ENCODE measurements around the gene FAXDC2.

GRCh38 chr5:154794525-154795234 lies 55.7 kb downstream of the FAXDC2 start:
- TF ChIP-seq EP300 (IDR thresholded peaks at IDR 0.05) (no peak), CTCF (IDR thresholded peaks at IDR 0.05) (no peak), POLR2AphosphoS5 (IDR thresholded peaks at IDR 0.05) (no peak), POLR2A (IDR thresholded peaks at IDR 0.05; ENCODE audit: low read depth) (no peak)
